Breast epithelium (tissue), 4 donors: Measurements from ENCODE around the gene POU2AF3. TPM values are rescaled to one million over a fixed set of nuclear protein-coding genes. Genes with fewer than 3 reads are reported as not detected.

Experiments
- DNase-seq, 2 donors: peaks; one replicate each; pipeline ENCODE4 v3.0.0-alpha.2; 2019; ENCODE audit warnings: low spot score in 2 of 2
- H3K27ac ChIP-seq, 2 donors: fragments of 200-600 bp; sonication (generic) in 1 of 2; one replicate each; pipeline ENCODE4 v1.5.1; 2016 to 2019; ENCODE audit warnings: mild to moderate bottlenecking in 1 of 2
- H3K27me3 ChIP-seq, 2 donors: fragments of 200-600 bp; sonication (generic) in 1 of 2; one replicate each; pipeline versions ENCODE4 v1.5.1 to v1.6.0; 2017 to 2019; ENCODE audit warnings: control low read depth in 1 of 2, mild to moderate bottlenecking in 1 of 2
- H3K36me3 ChIP-seq: fragments of 200-600 bp; one replicate; pipeline ENCODE4 v1.5.1; 2019
- H3K4me1 ChIP-seq, 2 donors: fragments of 200-600 bp; sonication (generic); one replicate each; pipeline ENCODE4 v1.5.1; 2016 to 2019; ENCODE audit warnings: control low read depth in 1 of 2
- H3K4me3 ChIP-seq, 3 donors: fragments of 200-600 bp; sonication (generic); 1 replicate in 2 of 3; 2 replicates in 1 of 3; pipeline ENCODE4 v1.5.1; 2016 to 2019; ENCODE audit warnings: mild to moderate bottlenecking in 3 of 3, moderate library complexity in 2 of 3
- H3K9me3 ChIP-seq, 2 donors: fragments of 200-600 bp; sonication (generic) in 1 of 2; one replicate each; pipeline ENCODE4 v1.5.1; 2016 to 2019; ENCODE audit warnings: control low read depth in 1 of 2
- POLR2A ChIP-seq: fragments of 450-650 bp; IDR thresholded peaks from one replicate; pipeline ENCODE4 v1.6.1; 2016; ENCODE audit warnings: antibody characterized with exemption, mild to moderate bottlenecking, moderate library complexity
- POLR2AphosphoS5 ChIP-seq, 3 donors: sonication (generic); formaldehyde crosslinking; IDR thresholded peaks; one replicate each; pipeline ENCODE4 v1.6.1; 2017; ENCODE audit warnings: antibody characterized with exemption in 3 of 3
- intact Hi-C: fragments of 100-400 bp; cut with DNase I; formaldehyde crosslinking; loops from one replicate; pipeline ENCODE4 v1.15.1; 2023; ENCODE audit warnings: low total_unique reads
- total RNA-seq, 3 donors: library from RNA; depleted of rRNA; stranded (reverse); fragments of >200 nt; gene quantifications; one replicate each; pipeline ENCODE4 v1.1.0, GENCODE V29; 2016
- TF ChIP-seq, protein P1 (sequence below), 3 donors: fragments of 450-650 bp; IDR thresholded peaks; one replicate each; pipeline ENCODE4 v1.5.1; 2016 to 2017; ENCODE audit warnings: antibody characterized with exemption in 3 of 3, mild to moderate bottlenecking in 3 of 3, moderate library complexity in 3 of 3

Gene POU2AF3
- total RNA-seq, 3 donors from 2014 or later = 1.4 to 3.6 (median 1.6) TPM

DNA sequence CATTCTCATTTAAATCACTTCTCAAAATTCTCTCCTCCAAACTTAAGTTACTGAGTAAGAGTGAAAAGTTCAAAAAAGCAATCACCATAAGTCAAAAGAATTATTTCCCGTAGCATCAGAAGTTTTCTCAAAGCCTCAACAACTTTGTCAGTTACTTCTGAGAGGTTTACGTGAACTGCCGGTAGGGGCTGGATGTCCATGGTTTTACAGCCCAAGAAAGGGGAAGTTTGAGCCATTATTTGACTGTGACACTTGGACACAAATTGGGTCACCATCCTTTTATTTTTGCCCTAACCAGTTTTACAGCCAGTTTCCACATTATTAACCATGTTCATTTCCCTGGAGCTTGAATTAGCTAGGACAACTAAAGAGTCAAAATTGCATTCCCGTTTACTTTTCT, 7.5 kb downstream of the POU2AF3 start:
- intact Hi-C loops = no loop called here
- no peaks in the 10 kb centered on the region for H3K9me3 ChIP-seq
- no peaks in the 10 kb centered on the region for H3K4me1 ChIP-seq
- no peaks in the 10 kb centered on the region for H3K36me3 ChIP-seq
- H3K4me3 ChIP-seq = no peak overlapping the region
- no peak for DNase-seq
- TF ChIP-seq, protein P1, sequence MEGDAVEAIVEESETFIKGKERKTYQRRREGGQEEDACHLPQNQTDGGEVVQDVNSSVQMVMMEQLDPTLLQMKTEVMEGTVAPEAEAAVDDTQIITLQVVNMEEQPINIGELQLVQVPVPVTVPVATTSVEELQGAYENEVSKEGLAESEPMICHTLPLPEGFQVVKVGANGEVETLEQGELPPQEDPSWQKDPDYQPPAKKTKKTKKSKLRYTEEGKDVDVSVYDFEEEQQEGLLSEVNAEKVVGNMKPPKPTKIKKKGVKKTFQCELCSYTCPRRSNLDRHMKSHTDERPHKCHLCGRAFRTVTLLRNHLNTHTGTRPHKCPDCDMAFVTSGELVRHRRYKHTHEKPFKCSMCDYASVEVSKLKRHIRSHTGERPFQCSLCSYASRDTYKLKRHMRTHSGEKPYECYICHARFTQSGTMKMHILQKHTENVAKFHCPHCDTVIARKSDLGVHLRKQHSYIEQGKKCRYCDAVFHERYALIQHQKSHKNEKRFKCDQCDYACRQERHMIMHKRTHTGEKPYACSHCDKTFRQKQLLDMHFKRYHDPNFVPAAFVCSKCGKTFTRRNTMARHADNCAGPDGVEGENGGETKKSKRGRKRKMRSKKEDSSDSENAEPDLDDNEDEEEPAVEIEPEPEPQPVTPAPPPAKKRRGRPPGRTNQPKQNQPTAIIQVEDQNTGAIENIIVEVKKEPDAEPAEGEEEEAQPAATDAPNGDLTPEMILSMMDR (IDR thresholded peaks at IDR 0.05) = no peak
- TF ChIP-seq POLR2AphosphoS5 (IDR thresholded peaks at IDR 0.05) = no peak
- no peak for TF ChIP-seq POLR2A
- H3K27ac ChIP-seq = no peak overlapping the region
- no peaks in the 10 kb centered on the region for H3K27me3 ChIP-seq

DNA sequence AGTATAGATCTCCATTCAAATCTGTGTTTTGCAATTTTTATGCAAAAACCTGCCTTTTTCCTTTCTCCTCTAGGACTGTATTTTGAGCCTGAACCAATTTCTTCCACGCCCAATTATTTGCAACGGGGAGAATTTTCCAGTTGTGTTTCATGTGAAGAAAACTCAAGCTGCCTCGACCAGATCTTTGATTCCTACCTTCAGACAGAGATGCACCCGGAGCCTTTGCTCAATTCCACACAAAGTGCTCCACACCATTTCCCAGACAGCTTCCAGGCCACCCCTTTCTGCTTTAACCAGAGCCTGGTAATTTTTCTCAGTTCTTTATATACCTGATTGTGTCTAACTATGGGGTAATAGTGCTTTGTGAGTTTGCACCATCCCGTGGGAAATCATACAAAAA, 8.0 kb downstream of the POU2AF3 start:
- Histone ChIP-seq H3K36me3 (no peaks in the 10 kb centered on the region), H3K9me3 (no peaks in the 10 kb centered on the region), H3K4me3 (no peak overlapping the region), H3K4me1 (no peaks in the 10 kb centered on the region), H3K27ac (no peak overlapping the region), H3K27me3 (no peaks in the 10 kb centered on the region)
- DNase-seq = no peak
- TF ChIP-seq, protein P1 (IDR thresholded peaks at IDR 0.05) = no peak
- TF ChIP-seq POLR2A (no peak), POLR2AphosphoS5 (IDR thresholded peaks at IDR 0.05) (no peak)
- intact Hi-C loops = no loop called here

DNA sequence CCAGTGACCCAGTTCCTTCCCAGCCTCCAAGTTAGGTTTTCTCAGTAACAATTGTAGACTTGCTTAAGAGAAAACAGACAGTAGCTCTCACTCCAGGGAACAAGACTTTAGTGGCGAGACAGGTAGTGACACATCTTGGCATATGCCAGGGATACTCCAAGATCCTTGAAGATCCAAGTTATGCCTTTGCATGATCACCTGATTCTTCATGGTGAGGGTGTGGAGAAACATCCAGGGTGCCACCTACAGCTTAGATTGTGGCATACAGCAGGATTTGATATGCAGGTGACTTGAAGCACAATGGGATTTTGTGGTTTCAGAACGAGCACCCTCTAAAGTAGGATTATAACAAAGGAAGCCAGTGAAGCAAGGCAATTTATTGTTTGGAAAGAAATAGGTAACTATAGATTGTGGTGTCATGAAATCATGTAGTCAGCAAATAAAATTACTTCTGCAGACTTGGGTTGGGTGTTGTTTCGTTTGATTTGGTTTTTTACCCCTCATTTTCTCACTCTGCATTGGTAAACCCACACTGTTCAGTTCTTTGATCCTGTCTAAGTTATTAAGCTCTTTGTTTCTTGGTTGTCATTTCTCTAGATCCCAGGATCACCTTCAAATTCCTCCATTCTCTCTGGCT, 9.2 kb downstream of the POU2AF3 start:
- Histone ChIP-seq H3K4me3 (no peak overlapping the region), H3K27me3 (no peaks in the 10 kb centered on the region), H3K4me1 (no peaks in the 10 kb centered on the region), H3K36me3 (no peaks in the 10 kb centered on the region), H3K27ac (no peak overlapping the region), H3K9me3 (no peaks in the 10 kb centered on the region)
- intact Hi-C loops = no loop called here
- no peak for DNase-seq
- no peak for TF ChIP-seq POLR2A
- TF ChIP-seq, protein P1 (IDR thresholded peaks at IDR 0.05) = no peak
- no peak for TF ChIP-seq POLR2AphosphoS5 (IDR thresholded peaks at IDR 0.05)

DNA sequence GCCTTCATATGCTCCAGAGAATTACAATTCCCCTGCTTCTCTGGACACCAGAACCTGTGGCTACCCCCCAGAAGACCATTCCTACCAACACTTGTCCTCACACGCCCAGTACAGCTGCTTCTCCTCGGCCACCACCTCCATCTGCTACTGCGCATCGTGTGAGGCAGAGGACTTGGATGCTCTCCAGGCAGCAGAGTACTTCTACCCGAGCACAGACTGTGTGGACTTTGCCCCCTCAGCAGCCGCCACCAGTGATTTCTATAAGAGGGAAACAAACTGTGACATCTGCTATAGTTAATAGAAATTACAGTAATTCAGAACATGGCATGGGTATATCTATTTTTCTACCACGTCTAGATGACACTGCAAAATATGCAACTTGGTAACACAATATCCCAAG, 9.8 kb downstream of the POU2AF3 start:
- Histone ChIP-seq H3K27me3 (no peaks in the 10 kb centered on the region), H3K27ac (no peak overlapping the region), H3K9me3 (no peaks in the 10 kb centered on the region), H3K4me1 (no peaks in the 10 kb centered on the region), H3K4me3 (no peak overlapping the region), H3K36me3 (no peaks in the 10 kb centered on the region)
- TF ChIP-seq, protein P1 (IDR thresholded peaks at IDR 0.05) = no peak
- TF ChIP-seq POLR2A (no peak), POLR2AphosphoS5 (IDR thresholded peaks at IDR 0.05) (no peak)
- DNase-seq = no peak
- intact Hi-C loops = no loop called here

DNA sequence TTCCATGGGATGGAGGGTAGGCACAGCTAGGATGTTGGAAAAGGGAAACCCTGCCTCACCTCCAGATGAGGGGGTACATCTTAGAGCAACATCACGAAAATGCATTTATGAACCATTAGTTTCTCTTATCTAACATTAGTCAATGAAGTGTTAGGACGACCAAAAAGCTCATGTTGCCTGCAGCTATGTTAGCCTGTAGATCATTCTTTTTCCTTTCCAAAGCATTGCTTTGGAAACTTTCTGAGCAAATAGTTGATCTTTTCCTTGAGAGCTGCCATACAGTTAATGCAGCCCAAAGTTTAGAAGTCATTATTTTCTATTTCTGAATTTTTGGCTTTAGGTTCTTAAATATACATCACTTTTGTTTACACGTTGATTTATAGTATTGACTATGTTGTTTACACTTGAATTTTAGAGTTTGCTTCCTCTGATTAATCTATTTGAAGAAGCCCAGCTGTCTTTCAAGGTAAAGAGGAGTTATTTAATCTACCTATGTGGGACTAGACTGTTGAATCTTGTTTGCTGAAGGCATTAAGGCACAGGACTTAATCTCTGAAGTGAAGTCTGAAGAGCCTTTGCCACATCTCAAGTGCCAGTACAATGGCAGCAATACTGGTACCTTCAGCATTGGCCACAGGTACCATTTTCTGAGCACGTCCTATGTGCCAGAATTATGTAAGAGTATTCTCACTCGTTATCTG, 11.0 kb downstream of the POU2AF3 start:
- Histone ChIP-seq H3K9me3 (no peaks in the 10 kb centered on the region), H3K27ac (peak overlapping the region; percentile 21 to 46), H3K4me1 (no peaks in the 10 kb centered on the region), H3K27me3 (no peaks in the 10 kb centered on the region), H3K36me3 (no peaks in the 10 kb centered on the region), H3K4me3 (no peak overlapping the region)
- intact Hi-C loops = no loop called here
- DNase-seq = no peak
- TF ChIP-seq, protein P1 (IDR thresholded peaks at IDR 0.05) = no peak
- TF ChIP-seq POLR2A = no peak
- TF ChIP-seq POLR2AphosphoS5 (IDR thresholded peaks at IDR 0.05) = no peak
